Suprapubic skin (tissue), 3 donors: ENCODE measurements around the gene DDX25.

ENCODE experiments used
- CTCF ChIP-seq, 2 donors: fragments of 200-600 bp in 1 of 2; fragments of 450-650 bp in 1 of 2; sonication (generic) in 1 of 2; IDR thresholded peaks; one replicate each; pipeline ENCODE4 v1.5.1; 2016 to 2019; ENCODE audit warnings: antibody characterized with exemption in 2 of 2, mild to moderate bottlenecking in 1 of 2, moderate library complexity in 1 of 2
- POLR2A ChIP-seq, 2 donors: fragments of 450-650 bp; IDR thresholded peaks; one replicate each; pipeline ENCODE4 v1.6.1; 2017; ENCODE audit warnings: antibody characterized with exemption in 2 of 2, mild to moderate bottlenecking in 2 of 2, moderate library complexity in 2 of 2

- TF ChIP-seq POLR2A (IDR thresholded peaks at IDR 0.05) (no peak), CTCF (IDR thresholded peaks at IDR 0.05) (no peak)
Measured at GRCh38 chr11:125901872-125902271, 2.4 kb upstream of the DDX25 start.
